SK-N-SH (cell line): Measurements from ENCODE around the gene TLR7.

Experiments
- CHD2 ChIP-seq: fragments of 150-350 bp; IDR thresholded peaks from 2 replicates; pipeline ENCODE4 v1.6.1; 2018; ENCODE audit warnings: low read length; ENCODE audit not compliant: partially characterized antibody
- EP300 ChIP-seq, 2 experiments: IDR thresholded peaks; 2 replicates each; pipeline versions ENCODE4 v1.4.0 to v1.6.1; 2012; ENCODE audit warnings: borderline replicate concordance in 1 of 2, low read depth in 1 of 2, low read length in 1 of 2
- EZH2phosphoT487 ChIP-seq: fragments of 200-600 bp; sonication (generic); IDR thresholded peaks from 2 replicates; pipeline ENCODE4 v1.6.1; 2017; ENCODE audit warnings: low read depth, mixed run types, mild to moderate bottlenecking, antibody characterized with exemption, moderate library complexity, borderline replicate concordance
- JUND ChIP-seq: IDR thresholded peaks from 2 replicates; pipeline ENCODE4 v1.4.0; 2012
- MEF2A ChIP-seq: IDR thresholded peaks from 2 replicates; pipeline ENCODE4 v1.4.0; 2012; ENCODE audit warnings: low read depth, borderline replicate concordance
- POLR2AphosphoS5 ChIP-seq: IDR thresholded peaks from 2 replicates; pipeline ENCODE4 v1.6.1; 2012; ENCODE audit warnings: low read depth, low read length
- RFX5 ChIP-seq: IDR thresholded peaks from 2 replicates; pipeline ENCODE4 v1.6.1; 2012; ENCODE audit warnings: mild to moderate bottlenecking, improper control_type of control experiment, low read length
- TAF1 ChIP-seq: IDR thresholded peaks from 2 replicates; pipeline ENCODE4 v1.6.1; 2012; ENCODE audit warnings: low read depth, mild to moderate bottlenecking, low read length, moderate library complexity, borderline replicate concordance
- TF ChIP-seq, protein P1 (sequence below): fragments of 150-350 bp; IDR thresholded peaks from 2 replicates; pipeline ENCODE4 v1.6.1; 2017; ENCODE audit warnings: antibody characterized with exemption, low read length, low read depth, borderline replicate concordance
- TF ChIP-seq, protein P2 (sequence below): IDR thresholded peaks from 2 replicates; pipeline ENCODE4 v1.6.1; 2012; ENCODE audit warnings: mild to moderate bottlenecking, low read depth, low read length, moderate library complexity
- TF ChIP-seq, protein P3 (sequence below): fragments of 200-600 bp; sonication (generic); IDR thresholded peaks from 2 replicates; pipeline ENCODE4 v1.6.1; 2017; ENCODE audit warnings: antibody characterized with exemption, mild to moderate bottlenecking, moderate library complexity
- TF ChIP-seq, protein P4 (sequence below): IDR thresholded peaks from 2 replicates; pipeline ENCODE4 v1.4.0; 2012; ENCODE audit warnings: low read depth
- TF ChIP-seq, protein P5 (sequence below): IDR thresholded peaks from 2 replicates; pipeline ENCODE4; 2012

DNA sequence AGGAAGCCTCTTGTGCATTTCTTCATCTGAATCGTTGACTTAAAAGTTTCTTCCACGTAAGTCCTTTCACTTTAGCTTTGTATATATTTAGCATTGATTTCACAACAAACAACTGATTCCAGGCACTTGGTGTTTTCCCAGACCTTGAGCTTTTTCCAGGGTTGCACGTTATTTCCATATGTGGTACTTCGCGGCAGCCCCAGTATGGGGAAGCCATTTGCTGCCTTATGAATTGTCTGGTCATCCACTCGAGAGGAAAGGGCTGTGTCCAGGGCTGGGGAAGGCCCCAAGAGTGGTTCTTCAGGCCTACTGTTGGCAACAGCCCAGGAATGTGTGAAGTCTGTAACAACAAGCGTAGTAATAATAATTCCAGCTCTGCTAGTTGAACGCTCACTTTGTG is 36.8 kb downstream of the TLR7 start:
- TF ChIP-seq, protein P1, sequence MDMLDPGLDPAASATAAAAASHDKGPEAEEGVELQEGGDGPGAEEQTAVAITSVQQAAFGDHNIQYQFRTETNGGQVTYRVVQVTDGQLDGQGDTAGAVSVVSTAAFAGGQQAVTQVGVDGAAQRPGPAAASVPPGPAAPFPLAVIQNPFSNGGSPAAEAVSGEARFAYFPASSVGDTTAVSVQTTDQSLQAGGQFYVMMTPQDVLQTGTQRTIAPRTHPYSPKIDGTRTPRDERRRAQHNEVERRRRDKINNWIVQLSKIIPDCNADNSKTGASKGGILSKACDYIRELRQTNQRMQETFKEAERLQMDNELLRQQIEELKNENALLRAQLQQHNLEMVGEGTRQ: no peak
- TF ChIP-seq POLR2AphosphoS5 (no peak), EP300 (IDR thresholded peaks at IDR 0.05; ENCODE audit: borderline replicate concordance in 1 of 2, low read depth in 1 of 2, low read length in 1 of 2) (no peak), JUND (no peak), TAF1 (no peak), RFX5 (no peak), CHD2 (no peak), EZH2phosphoT487 (no peak), MEF2A (no peak)
- TF ChIP-seq, protein P2, sequence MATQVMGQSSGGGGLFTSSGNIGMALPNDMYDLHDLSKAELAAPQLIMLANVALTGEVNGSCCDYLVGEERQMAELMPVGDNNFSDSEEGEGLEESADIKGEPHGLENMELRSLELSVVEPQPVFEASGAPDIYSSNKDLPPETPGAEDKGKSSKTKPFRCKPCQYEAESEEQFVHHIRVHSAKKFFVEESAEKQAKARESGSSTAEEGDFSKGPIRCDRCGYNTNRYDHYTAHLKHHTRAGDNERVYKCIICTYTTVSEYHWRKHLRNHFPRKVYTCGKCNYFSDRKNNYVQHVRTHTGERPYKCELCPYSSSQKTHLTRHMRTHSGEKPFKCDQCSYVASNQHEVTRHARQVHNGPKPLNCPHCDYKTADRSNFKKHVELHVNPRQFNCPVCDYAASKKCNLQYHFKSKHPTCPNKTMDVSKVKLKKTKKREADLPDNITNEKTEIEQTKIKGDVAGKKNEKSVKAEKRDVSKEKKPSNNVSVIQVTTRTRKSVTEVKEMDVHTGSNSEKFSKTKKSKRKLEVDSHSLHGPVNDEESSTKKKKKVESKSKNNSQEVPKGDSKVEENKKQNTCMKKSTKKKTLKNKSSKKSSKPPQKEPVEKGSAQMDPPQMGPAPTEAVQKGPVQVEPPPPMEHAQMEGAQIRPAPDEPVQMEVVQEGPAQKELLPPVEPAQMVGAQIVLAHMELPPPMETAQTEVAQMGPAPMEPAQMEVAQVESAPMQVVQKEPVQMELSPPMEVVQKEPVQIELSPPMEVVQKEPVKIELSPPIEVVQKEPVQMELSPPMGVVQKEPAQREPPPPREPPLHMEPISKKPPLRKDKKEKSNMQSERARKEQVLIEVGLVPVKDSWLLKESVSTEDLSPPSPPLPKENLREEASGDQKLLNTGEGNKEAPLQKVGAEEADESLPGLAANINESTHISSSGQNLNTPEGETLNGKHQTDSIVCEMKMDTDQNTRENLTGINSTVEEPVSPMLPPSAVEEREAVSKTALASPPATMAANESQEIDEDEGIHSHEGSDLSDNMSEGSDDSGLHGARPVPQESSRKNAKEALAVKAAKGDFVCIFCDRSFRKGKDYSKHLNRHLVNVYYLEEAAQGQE: no peak
- TF ChIP-seq, protein P3, sequence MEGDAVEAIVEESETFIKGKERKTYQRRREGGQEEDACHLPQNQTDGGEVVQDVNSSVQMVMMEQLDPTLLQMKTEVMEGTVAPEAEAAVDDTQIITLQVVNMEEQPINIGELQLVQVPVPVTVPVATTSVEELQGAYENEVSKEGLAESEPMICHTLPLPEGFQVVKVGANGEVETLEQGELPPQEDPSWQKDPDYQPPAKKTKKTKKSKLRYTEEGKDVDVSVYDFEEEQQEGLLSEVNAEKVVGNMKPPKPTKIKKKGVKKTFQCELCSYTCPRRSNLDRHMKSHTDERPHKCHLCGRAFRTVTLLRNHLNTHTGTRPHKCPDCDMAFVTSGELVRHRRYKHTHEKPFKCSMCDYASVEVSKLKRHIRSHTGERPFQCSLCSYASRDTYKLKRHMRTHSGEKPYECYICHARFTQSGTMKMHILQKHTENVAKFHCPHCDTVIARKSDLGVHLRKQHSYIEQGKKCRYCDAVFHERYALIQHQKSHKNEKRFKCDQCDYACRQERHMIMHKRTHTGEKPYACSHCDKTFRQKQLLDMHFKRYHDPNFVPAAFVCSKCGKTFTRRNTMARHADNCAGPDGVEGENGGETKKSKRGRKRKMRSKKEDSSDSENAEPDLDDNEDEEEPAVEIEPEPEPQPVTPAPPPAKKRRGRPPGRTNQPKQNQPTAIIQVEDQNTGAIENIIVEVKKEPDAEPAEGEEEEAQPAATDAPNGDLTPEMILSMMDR: no peak
- TF ChIP-seq, protein P4, sequence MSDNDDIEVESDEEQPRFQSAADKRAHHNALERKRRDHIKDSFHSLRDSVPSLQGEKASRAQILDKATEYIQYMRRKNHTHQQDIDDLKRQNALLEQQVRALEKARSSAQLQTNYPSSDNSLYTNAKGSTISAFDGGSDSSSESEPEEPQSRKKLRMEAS: no peak
- TF ChIP-seq, protein P5, sequence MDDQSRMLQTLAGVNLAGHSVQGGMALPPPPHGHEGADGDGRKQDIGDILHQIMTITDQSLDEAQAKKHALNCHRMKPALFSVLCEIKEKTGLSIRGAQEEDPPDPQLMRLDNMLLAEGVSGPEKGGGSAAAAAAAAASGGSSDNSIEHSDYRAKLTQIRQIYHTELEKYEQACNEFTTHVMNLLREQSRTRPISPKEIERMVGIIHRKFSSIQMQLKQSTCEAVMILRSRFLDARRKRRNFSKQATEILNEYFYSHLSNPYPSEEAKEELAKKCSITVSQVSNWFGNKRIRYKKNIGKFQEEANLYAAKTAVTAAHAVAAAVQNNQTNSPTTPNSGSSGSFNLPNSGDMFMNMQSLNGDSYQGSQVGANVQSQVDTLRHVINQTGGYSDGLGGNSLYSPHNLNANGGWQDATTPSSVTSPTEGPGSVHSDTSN: no peak
